ENCODE data around the gene KLK4.
"Not testable (repeated sequence)": the region's sequence is repeated elsewhere in the genome, so short reads cannot be mapped to it uniquely, and the experiment has no call there.

Gene KLK4

GRCh38 chr19:50912727-50913716 lies 1.8 kb upstream of the KLK4 start:
- DNase-seq (ENCODE audit: low read depth), result no peak

DNA sequence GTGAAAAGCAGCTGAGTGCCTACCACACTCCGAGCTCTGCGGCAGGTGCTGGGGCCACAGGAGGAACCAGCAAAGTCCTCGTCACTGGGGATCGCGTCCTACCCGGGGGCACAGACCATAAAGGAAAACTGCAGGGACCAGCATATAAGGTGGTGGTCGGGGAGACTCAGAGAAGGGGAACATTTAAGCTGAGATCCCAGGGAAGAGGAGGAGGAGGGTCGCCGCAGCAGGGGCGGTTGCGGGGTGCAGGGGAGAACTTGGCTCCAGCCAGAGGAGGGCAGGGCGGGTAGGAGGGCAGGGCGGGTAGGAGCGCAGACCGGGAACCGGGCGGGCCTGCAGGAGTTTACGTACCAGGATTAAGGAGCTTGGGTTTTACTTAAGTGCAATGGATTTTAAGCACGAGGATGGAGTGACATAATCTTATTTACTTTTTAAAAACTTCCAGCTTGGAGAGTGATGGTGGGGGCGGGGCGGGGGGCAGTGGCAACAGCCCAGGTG lies 956 bp upstream of the KLK4 start:
- DNase-seq (ENCODE audit: low read depth), result no peak

DNA sequence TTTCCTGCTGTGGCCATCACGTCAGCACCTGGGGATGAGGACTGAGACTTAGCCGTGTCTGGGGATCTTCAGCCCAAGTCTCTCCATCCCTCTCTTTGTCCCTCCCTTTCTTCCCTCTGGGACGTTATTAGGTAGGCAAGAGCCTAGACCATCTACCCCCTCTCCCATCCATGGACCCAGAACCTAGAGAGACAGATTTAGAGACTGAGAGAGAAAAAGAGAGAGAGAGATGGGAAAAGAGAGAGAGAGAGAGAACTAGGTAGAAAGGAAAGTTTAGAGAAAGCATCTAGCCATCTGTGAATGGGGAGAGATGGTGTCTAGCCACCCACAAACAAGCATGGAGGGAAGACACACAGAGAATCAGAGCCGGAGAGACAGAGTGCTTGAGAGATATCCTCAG lies 473 bp downstream of the KLK4 start:
- no peak for DNase-seq (ENCODE audit: low read depth)

GRCh38 chr19:50909240-50910070 lies 1.7 kb downstream of the KLK4 start:
- no peak for DNase-seq (ENCODE audit: low read depth)

DNA sequence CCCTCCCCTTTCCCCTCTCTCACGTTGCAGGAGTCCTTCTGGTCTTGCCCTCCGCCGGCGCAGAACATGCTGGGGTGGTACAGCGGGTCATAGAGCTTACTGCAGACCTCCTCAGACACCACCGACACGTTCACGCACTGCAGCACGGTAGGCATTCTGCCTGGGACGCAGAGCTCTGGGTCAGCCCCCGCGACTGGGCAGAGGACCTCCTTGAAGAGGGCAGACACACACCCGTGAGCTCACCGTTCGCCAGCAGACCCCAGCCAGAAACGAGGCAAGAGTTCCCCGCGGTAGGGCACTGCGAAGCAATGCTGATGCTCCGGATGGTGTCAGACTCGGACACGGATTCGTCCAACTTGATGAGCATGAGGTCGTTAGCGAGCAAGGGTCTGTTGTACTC lies 2.9 kb downstream of the KLK4 start:
- no peak for DNase-seq (ENCODE audit: low read depth)

DNA sequence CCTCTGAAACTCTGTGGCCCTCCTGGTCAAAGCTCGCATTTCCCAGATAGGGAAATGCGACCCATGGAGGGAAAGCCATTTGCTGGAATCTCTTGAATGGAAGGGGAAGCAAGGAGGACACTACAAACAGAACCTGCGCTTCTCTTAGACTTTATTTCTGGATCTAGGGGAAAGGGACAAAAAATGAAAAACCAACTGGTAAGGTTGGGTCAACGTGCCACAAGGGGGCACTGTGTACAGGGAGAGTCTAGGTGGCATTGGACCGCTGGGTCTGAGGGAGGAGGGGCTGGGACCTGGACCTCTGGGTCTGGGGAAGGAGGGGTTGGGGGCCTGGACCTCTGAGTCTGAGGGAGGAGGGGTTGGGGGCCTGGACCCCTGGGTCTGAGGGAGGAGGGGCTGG lies 5.0 kb downstream of the KLK4 start:
- no peak for DNase-seq (ENCODE audit: low read depth)

DNA sequence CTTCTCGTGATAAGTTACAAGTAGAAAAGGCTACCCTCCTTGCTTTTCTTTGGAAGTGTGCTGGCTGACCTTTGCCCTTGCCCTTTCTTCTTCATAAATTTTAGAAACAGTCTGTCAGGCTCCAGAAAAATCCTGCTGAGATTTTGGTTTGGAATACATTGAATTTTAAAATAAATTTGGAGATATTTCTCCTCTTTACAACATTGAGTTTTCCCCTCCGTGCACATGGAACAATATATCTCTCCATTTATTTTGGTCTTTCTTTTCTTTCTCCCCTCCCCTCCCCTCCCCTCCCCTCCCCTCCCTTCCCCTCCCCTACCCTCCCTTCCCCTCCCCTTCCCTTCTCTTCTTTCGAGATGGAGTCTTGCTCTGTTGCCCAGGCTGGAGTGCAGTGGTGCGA lies 8.6 kb downstream of the KLK4 start:
- no peak for DNase-seq (ENCODE audit: low read depth)

GRCh38 chr19:50899569-50899968 lies 11.6 kb downstream of the KLK4 start:
- DNase-seq (ENCODE audit: low read depth), result no peak

DNA sequence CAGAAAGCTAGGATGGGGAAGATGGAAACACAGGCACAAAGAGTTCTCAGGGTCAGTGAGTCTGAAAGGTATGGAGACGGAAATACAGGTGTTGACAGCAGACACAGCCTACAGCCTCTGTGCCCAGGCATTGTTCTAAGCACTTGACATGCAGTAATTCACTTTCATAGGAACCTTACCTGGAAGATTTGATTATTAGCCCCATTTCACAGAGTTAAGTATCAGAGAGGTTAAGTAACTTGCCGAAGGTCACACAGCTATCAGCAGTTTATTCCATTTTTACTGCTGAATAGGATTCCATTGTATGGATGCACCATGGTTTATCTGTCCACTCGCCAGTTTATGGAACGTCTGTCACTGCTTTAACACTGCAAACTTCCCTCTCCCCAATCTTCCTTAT lies 13.2 kb downstream of the KLK4 start:
- DNase-seq (ENCODE audit: low read depth), result no peak

GRCh38 chr19:50897612-50898011 lies 13.6 kb downstream of the KLK4 start:
- DNase-seq (ENCODE audit: low read depth), result no peak

DNA sequence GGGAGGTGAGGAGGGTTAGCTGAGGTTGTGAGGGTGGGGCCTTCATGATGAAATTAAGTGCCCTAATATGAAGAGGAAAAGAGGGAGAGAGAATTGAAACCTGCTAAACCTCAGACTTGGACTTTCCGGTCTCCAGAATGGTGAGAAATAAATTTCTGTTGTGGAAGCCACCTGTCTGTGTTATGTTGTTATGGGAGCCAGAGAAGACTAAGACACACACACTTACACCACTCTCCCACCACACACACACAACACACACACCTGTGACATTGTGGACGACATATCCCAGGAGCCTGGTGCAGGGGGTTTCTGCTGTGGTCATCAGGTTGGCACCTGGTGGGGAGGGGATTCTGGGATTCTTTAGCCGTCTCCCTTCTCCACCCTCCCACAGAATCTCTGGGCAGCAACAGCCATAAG lies 14.0 kb downstream of the KLK4 start:
- DNase-seq (ENCODE audit: low read depth), result no peak

GRCh38 chr19:50896591-50897190 lies 14.5 kb downstream of the KLK4 start:
- DNase-seq (ENCODE audit: low read depth), result no peak

DNA sequence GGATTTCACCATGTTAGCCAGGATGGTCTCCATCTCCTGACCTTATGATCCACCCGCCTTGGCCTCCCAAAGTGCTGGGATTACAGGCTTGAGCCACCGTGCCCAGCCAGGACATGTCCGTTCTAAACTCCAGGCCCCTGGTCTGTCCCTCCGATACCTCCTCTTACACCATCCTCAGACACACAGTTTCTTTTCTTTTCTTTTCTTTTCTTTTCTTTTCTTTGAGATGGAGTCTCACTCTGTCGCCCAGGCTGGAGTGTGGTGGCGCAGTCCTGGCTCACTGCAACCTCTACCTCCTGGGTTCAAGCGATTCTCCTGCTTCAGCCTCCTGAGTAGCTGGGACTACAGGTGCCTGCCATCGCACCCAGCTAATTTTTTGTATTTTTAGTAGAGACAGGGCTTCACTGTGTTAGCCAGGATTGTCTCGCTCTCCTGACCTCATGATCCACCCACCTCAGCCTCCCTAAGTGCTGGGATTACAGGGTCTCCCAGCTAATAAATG lies 15.1 kb downstream of the KLK4 start:
- DNase-seq (ENCODE audit: low read depth), result not testable (repeated sequence)

- DNase-seq (ENCODE audit: low read depth), result no peak
Measured at GRCh38 chr19:50894478-50895356, 16.5 kb downstream of the KLK4 start.

DNA sequence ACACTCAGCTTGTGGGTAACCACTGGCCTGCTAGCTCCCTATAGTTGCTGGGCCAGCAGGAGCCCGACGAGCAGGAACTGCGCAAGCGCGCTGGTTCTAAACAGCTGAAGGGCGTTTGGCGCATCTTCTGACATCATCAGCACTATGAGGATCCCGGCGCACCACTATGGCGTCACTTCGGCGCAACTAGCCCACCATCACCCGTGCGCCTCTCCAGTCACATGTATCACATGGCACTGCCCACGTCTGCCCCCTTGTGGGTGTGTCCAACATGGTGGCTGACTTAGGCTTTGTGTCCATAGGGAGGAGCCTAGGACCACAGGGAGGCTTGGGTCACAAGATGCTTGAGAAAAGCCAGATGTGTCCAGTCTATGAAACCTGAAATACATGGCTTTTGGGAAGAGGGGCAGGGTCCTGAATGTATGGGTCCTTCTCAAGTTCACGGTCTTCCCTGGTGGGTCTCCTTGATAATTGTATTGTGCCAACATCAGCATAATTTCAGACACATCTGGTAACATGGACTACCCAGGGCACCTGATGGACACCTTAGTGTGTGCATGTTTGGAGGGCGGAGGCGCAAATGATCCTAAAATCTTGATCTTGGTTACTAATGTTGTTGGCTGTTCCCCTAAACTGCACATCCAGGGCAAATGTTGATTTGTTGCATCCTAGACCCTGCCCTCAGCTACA lies 18.0 kb downstream of the KLK4 start:
- no peak for DNase-seq (ENCODE audit: low read depth)

DNA sequence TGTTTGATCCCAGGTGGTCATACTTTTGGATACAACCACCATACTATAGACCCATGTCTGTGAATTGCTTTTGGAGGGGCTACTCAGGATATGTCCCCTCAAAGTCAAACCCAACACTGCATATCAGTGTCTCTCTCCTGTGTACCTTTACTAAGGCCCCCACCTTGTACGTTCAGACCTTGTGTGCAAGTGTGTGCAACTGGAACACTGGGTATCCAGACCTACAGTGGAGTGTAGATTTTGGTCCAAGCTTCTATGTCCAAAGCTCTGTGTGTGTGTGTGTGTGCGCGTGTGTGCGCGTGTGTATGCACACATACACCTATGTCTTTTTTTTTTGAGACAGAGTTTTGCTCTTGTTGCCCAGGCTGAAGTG lies 20.0 kb downstream of the KLK4 start:
- DNase-seq (ENCODE audit: low read depth), result no peak

- no peak for DNase-seq (ENCODE audit: low read depth)
Measured at GRCh38 chr19:50890422-50891252, 20.6 kb downstream of the KLK4 start.

- DNase-seq (ENCODE audit: low read depth), result no peak
Measured at GRCh38 chr19:50889638-50890037, 21.6 kb downstream of the KLK4 start.

DNA sequence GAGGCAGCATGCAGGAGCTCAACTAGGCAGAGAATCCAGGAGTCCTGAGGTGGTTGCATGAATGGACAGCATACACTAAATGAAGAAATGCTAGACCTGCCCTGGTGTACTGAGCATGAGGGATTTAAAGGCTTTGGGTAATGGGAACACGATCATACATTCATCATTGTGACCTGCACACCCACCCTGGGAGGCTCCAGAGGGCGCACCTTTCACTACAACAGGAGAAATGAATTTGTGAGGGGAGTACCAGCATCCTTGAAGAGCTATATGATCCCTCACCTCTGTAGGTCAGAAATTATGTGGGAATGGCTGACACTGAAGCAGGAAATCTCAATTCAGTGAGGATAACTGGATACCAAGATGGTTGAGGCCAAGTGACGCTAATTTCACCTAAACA lies 29.0 kb downstream of the KLK4 start:
- DNase-seq (ENCODE audit: low read depth), result no peak

DNA sequence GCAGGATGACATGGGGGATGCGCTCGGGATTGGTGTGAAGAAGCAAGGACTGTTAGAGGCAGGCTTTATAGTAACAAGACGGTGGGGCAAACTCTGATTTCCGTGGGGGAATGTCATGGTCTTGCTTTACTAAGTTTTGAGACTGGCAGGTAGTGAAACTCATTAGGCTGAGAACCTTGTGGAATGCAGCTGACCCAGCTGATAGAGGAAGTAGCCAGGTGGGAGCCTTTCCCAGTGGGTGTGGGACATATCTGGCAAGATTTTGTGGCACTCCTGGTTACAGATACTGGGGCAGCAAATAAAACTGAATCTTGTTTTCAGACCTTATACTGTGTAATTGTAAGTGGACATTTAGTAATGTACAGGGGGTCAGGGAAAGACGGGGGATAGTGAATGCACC lies 31.0 kb downstream of the KLK4 start:
- DNase-seq (ENCODE audit: low read depth), result no peak
